HL-60/S4 treated with phorbol 12-myristate 13-acetate at 8.2 ng/mL for 4 days and 3 days (cell line): Measurements from ENCODE around the gene ADARB2.

ENCODE experiments used
- in situ Hi-C: fragments of 300-500 bp; cut with MboI; formaldehyde crosslinking; loops from 2 replicates; pipeline ENCODE4 v1.15.0; 2022; ENCODE audit warnings: low sequenced_read_pairs

ADARB2 gene

GRCh38 chr10:1644191-1644711 lies 93.1 kb downstream of the ADARB2 start:
- in situ Hi-C loops, result no loop called here

GRCh38 chr10:1643908-1644179 lies 93.5 kb downstream of the ADARB2 start:
- in situ Hi-C loops, result no loop called here

GRCh38 chr10:1643161-1643907 lies 94.0 kb downstream of the ADARB2 start:
- in situ Hi-C loops, result no loop called here

GRCh38 chr10:1642600-1643160 lies 94.6 kb downstream of the ADARB2 start:
- in situ Hi-C loops, result no loop called here

GRCh38 chr10:1641402-1641801 lies 95.9 kb downstream of the ADARB2 start:
- in situ Hi-C loops, result no loop called here

- in situ Hi-C loops, result no loop called here
Measured at GRCh38 chr10:1638889-1639419, 98.4 kb downstream of the ADARB2 start.

- in situ Hi-C loops, result no loop called here
Measured at GRCh38 chr10:1635340-1635739, 102.0 kb downstream of the ADARB2 start.

GRCh38 chr10:1634239-1634638 lies 103.1 kb downstream of the ADARB2 start:
- in situ Hi-C loops, result no loop called here

GRCh38 chr10:1633783-1634182 lies 103.5 kb downstream of the ADARB2 start:
- in situ Hi-C loops, result no loop called here

- in situ Hi-C loops, result no loop called here
Measured at GRCh38 chr10:1632596-1632995, 104.7 kb downstream of the ADARB2 start.

GRCh38 chr10:1632141-1632540 lies 105.2 kb downstream of the ADARB2 start:
- in situ Hi-C loops, result no loop called here

GRCh38 chr10:1631282-1631681 lies 106.0 kb downstream of the ADARB2 start:
- in situ Hi-C loops, result no loop called here

- in situ Hi-C loops, result no loop called here
Measured at GRCh38 chr10:1630304-1630703, 107.0 kb downstream of the ADARB2 start.

- in situ Hi-C loops, result no loop called here
Measured at GRCh38 chr10:1629326-1630198, 107.8 kb downstream of the ADARB2 start.

GRCh38 chr10:1628757-1629156 lies 108.6 kb downstream of the ADARB2 start:
- in situ Hi-C loops, result no loop called here

- in situ Hi-C loops, result no loop called here
Measured at GRCh38 chr10:1627945-1628344, 109.4 kb downstream of the ADARB2 start.

- in situ Hi-C loops, result no loop called here
Measured at GRCh38 chr10:1626835-1627234, 110.5 kb downstream of the ADARB2 start.

GRCh38 chr10:1626410-1626809 lies 110.9 kb downstream of the ADARB2 start:
- in situ Hi-C loops, result no loop called here

GRCh38 chr10:1625731-1626130 lies 111.6 kb downstream of the ADARB2 start:
- in situ Hi-C loops, result no loop called here

- in situ Hi-C loops, result no loop called here
Measured at GRCh38 chr10:1625079-1625478, 112.2 kb downstream of the ADARB2 start.

- in situ Hi-C loops, result no loop called here
Measured at GRCh38 chr10:1624240-1624639, 113.1 kb downstream of the ADARB2 start.

GRCh38 chr10:1620803-1621202 lies 116.5 kb downstream of the ADARB2 start:
- in situ Hi-C loops, result no loop called here
